ENCODE data around the gene SLC40A1.
"Not testable (repeated sequence)": the region's sequence is repeated elsewhere in the genome, so short reads cannot be mapped to it uniquely, and the experiment has no call there.

The SLC40A1 gene

GRCh38 chr2:189613650-189614420 is 33.2 kb upstream of the SLC40A1 start:
- FAIRE-seq (no peak), DNase-seq (ENCODE audit: insufficient read length) (no peak)

DNA sequence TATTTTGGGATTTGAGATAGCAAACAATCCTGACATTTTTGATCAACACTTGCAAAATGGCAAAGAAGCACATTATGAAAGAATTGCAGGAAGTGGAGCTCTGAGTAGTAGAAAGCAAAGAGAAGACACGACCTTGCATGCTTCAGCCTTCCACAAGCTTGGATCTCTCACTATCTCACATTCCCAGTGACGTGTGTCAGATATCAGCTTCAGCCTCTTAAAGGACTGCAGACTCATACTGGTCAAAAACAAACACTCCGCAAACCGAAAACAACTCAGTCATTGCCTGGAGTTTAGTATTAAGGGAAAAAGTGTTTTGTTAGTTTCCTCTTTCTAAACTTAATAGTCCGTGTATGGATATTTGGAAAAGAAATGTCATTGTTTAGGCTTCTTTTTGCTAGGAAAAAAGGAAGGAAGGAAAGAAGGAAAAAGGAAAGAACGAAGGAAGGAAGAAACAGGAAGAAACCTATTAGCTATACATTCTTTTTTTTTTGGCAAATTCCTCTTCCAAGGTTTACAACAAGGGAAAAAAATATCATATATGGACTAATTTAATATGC is 32.6 kb upstream of the SLC40A1 start:
- DNase-seq (ENCODE audit: insufficient read length) (no peak), FAIRE-seq (no peak)
- TF ChIP-seq TAF1 (IDR thresholded peaks at IDR 0.05; ENCODE audit: borderline replicate concordance, low read depth, low read length) (no peak), POLR2A (IDR thresholded peaks at IDR 0.05; ENCODE audit: low read depth, low read length) (no peak), POLR2AphosphoS5 (IDR thresholded peaks at IDR 0.05; ENCODE audit: low read depth, low read length) (no peak)

More at GRCh38 chr2:189613650-189614420, 33.2 kb upstream of the SLC40A1 start:
- no peak for TF ChIP-seq POLR2A (IDR thresholded peaks at IDR 0.05; ENCODE audit: low read depth, low read length)
- TF ChIP-seq POLR2AphosphoS5 (IDR thresholded peaks at IDR 0.05; ENCODE audit: low read depth, low read length): no peak
- no peak for TF ChIP-seq TAF1 (IDR thresholded peaks at IDR 0.05; ENCODE audit: borderline replicate concordance, low read depth, low read length)

DNA sequence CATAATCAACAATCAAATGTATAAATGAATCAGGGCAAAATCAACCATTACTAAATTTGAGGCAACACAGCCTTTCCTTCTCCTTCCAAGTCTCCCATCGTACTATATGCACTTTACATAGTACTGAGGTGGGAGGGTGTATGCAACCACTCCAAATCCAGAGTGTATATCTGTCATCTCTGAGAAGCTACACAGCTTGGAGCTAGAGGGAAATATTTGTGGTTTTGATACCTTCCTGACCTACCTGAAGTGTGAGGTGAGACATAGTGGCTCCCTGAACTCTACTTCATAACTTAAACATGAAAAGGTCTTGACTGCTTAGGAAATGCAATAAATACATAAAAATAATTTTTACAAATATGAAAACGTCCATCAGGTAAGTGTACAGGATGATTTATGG is 30.1 kb upstream of the SLC40A1 start:
- DNase-seq (ENCODE audit: insufficient read length) (no peak), FAIRE-seq (no peak)
- TF ChIP-seq TAF1 (IDR thresholded peaks at IDR 0.05; ENCODE audit: borderline replicate concordance, low read depth, low read length) (no peak), POLR2A (IDR thresholded peaks at IDR 0.05; ENCODE audit: low read depth, low read length) (no peak), POLR2AphosphoS5 (IDR thresholded peaks at IDR 0.05; ENCODE audit: low read depth, low read length) (no peak)

GRCh38 chr2:189609853-189610252 is 29.3 kb upstream of the SLC40A1 start:
- DNase-seq (ENCODE audit: insufficient read length): no peak
- FAIRE-seq: no peak
- TF ChIP-seq POLR2AphosphoS5 (IDR thresholded peaks at IDR 0.05; ENCODE audit: low read depth, low read length) (no peak), TAF1 (IDR thresholded peaks at IDR 0.05; ENCODE audit: borderline replicate concordance, low read depth, low read length) (no peak), POLR2A (IDR thresholded peaks at IDR 0.05; ENCODE audit: low read depth, low read length) (no peak)

GRCh38 chr2:189609423-189609816 is 28.8 kb upstream of the SLC40A1 start:
- DNase-seq (ENCODE audit: insufficient read length) (no peak), FAIRE-seq (no peak)
- no peak for TF ChIP-seq POLR2AphosphoS5 (IDR thresholded peaks at IDR 0.05; ENCODE audit: low read depth, low read length)
- TF ChIP-seq TAF1 (IDR thresholded peaks at IDR 0.05; ENCODE audit: borderline replicate concordance, low read depth, low read length): no peak
- no peak for TF ChIP-seq POLR2A (IDR thresholded peaks at IDR 0.05; ENCODE audit: low read depth, low read length)

- FAIRE-seq (no peak), DNase-seq (ENCODE audit: insufficient read length) (no peak)
- TF ChIP-seq POLR2AphosphoS5 (IDR thresholded peaks at IDR 0.05; ENCODE audit: low read depth, low read length): no peak
Measured at GRCh38 chr2:189608795-189609422, 28.3 kb upstream of the SLC40A1 start.

DNA sequence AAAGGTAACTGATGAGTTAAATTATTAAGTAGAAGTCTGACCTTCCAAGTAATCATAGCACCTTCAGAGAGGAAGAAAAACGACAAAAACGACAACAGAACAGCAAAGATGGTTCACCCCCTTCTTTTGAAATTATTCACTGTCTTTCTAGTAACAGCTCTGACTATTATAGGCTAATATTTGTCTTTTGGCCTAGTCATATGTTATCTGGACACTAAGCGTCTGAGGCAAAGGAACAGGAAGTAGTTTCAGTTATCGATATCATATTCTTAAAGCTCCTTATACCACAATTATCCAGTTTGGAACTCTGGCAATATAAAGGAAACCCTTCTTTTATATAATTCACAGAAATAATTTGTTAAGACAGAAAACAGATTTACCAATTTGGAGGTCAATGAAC is 27.6 kb upstream of the SLC40A1 start:
- FAIRE-seq (no peak), DNase-seq (ENCODE audit: insufficient read length) (no peak)
- TF ChIP-seq TAF1 (IDR thresholded peaks at IDR 0.05; ENCODE audit: borderline replicate concordance, low read depth, low read length) (no peak), POLR2A (IDR thresholded peaks at IDR 0.05; ENCODE audit: low read depth, low read length) (no peak), POLR2AphosphoS5 (IDR thresholded peaks at IDR 0.05; ENCODE audit: low read depth, low read length) (no peak)

DNA sequence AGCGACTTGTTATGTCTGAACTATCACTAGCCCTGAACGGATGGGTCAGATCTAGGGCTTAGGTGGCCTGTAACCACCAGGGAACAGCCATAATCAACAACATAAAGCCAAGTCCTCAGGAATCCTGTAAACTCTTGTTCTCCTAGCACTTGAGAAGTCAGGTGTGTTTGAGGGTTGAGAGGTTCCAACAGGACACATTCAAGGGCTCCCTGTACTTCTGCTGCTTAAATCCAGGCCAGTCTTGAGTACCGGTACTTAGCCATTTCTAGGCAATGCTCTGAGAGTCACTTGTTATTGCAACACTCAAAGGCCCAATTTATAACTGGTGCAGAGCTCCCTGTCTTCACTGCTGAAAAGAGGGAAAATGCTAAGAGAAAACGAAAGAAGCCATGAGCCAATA is 21.6 kb upstream of the SLC40A1 start:
- DNase-seq (ENCODE audit: insufficient read length): no peak
- TF ChIP-seq POLR2A (IDR thresholded peaks at IDR 0.05; ENCODE audit: low read depth, low read length): no peak
- no peak for TF ChIP-seq POLR2AphosphoS5 (IDR thresholded peaks at IDR 0.05; ENCODE audit: low read depth, low read length)
- no peak for TF ChIP-seq TAF1 (IDR thresholded peaks at IDR 0.05; ENCODE audit: borderline replicate concordance, low read depth, low read length)
- FAIRE-seq: no peak

DNA sequence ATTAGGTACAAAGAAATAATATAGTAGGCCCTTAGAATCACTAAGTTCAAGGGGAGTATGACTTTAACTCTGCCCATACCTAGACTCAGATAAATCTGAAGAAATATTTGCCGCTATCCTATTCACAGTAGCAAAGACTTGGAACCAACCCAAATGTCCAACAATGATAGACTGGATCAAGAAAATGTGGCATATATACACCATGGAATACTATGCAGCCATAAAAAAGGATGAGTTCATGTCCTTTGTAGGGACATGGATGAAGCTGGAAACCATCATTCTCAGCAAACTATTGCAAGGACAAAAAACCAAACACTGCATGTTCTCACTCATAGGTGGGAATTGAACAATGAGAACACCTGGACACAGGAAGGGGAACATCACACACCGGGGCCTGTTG is 21.1 kb upstream of the SLC40A1 start:
- FAIRE-seq; DNase-seq (ENCODE audit: insufficient read length): not testable (repeated sequence)

- TF ChIP-seq TAF1 (IDR thresholded peaks at IDR 0.05; ENCODE audit: borderline replicate concordance, low read depth, low read length) (no peak), POLR2A (IDR thresholded peaks at IDR 0.05; ENCODE audit: low read depth, low read length) (no peak), POLR2AphosphoS5 (IDR thresholded peaks at IDR 0.05; ENCODE audit: low read depth, low read length) (no peak)
- DNase-seq (ENCODE audit: insufficient read length) (no peak), FAIRE-seq (no peak)
Measured at GRCh38 chr2:189601043-189601442, 20.5 kb upstream of the SLC40A1 start.

DNA sequence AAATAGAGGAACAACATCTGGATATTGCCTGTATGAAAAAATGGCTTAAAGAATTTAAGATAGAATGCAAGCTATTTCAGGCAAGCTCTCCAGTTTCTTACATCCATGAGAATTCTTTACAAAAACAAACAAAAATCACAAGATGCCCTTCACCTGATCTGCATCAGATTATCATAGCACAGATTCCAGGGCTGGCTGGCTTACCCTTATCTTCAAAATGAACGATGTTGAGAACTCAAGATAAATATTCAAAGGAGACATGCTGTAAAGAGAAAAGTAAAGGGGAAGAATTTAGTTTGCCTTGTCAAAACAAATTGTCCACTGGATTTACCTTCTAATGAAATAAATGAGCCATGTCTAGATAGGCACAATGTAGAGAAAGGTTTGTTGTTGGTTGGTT is 18.7 kb upstream of the SLC40A1 start:
- DNase-seq (ENCODE audit: insufficient read length): no peak
- no peak for FAIRE-seq
- no peak for TF ChIP-seq POLR2A (IDR thresholded peaks at IDR 0.05; ENCODE audit: low read depth, low read length)
- no peak for TF ChIP-seq TAF1 (IDR thresholded peaks at IDR 0.05; ENCODE audit: borderline replicate concordance, low read depth, low read length)
- TF ChIP-seq POLR2AphosphoS5 (IDR thresholded peaks at IDR 0.05; ENCODE audit: low read depth, low read length): no peak

- FAIRE-seq: no peak
- TF ChIP-seq POLR2A (IDR thresholded peaks at IDR 0.05; ENCODE audit: low read depth, low read length): no peak
- TF ChIP-seq POLR2AphosphoS5 (IDR thresholded peaks at IDR 0.05; ENCODE audit: low read depth, low read length): no peak
- no peak for TF ChIP-seq TAF1 (IDR thresholded peaks at IDR 0.05; ENCODE audit: borderline replicate concordance, low read depth, low read length)
- no peak for DNase-seq (ENCODE audit: insufficient read length)
Measured at GRCh38 chr2:189595417-189595816, 14.8 kb upstream of the SLC40A1 start.
